Tibial nerve (tissue), 4 donors: ENCODE measurements around the gene GIMAP5.

ENCODE experiments used
- CTCF ChIP-seq, 5 experiments: fragments of 200-600 bp in 3 of 5; fragments of 450-650 bp in 2 of 5; sonication (generic) in 3 of 5; IDR thresholded peaks; one replicate each; pipeline ENCODE4 v1.5.1; 2016 to 2019; ENCODE audit warnings: antibody characterized with exemption in 5 of 5, mild to moderate bottlenecking in 3 of 5, moderate library complexity in 2 of 5
- EP300 ChIP-seq, 2 donors: sonication (generic); formaldehyde crosslinking; IDR thresholded peaks; one replicate each; pipeline ENCODE4 v1.6.1; 2017; ENCODE audit warnings: antibody characterized with exemption in 2 of 2, mild to moderate bottlenecking in 1 of 2
- POLR2A ChIP-seq, 2 donors: fragments of 450-650 bp; IDR thresholded peaks; one replicate each; pipeline ENCODE4 v1.6.1; 2017; ENCODE audit warnings: antibody characterized with exemption in 2 of 2, mild to moderate bottlenecking in 2 of 2, moderate library complexity in 2 of 2

DNA sequence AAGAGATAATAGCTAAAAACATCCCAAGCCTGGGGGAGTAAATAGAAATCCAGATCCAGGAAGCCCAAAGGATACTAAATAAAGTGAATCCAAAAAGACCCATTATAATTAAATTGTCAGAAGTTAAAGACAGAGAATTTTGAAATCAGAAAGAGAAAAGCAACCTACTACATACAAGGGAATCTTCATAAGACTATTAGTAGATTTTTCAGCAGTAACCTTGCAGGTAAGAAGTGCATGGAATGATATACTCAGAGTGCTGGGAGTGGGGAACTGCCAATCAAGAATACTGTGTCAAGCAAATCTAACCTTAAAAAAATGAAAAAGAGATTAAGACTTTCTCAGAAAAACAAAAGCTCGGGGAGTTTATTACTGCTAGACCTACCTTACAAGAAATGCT, 34.0 kb upstream of the GIMAP5 start:
- no peak for TF ChIP-seq POLR2A (IDR thresholded peaks at IDR 0.05)
- TF ChIP-seq CTCF (IDR thresholded peaks at IDR 0.05), result no peak
- TF ChIP-seq EP300 (IDR thresholded peaks at IDR 0.05), result no peak
